ENCODE data around the gene DPH1.

The DPH1 gene

DNA sequence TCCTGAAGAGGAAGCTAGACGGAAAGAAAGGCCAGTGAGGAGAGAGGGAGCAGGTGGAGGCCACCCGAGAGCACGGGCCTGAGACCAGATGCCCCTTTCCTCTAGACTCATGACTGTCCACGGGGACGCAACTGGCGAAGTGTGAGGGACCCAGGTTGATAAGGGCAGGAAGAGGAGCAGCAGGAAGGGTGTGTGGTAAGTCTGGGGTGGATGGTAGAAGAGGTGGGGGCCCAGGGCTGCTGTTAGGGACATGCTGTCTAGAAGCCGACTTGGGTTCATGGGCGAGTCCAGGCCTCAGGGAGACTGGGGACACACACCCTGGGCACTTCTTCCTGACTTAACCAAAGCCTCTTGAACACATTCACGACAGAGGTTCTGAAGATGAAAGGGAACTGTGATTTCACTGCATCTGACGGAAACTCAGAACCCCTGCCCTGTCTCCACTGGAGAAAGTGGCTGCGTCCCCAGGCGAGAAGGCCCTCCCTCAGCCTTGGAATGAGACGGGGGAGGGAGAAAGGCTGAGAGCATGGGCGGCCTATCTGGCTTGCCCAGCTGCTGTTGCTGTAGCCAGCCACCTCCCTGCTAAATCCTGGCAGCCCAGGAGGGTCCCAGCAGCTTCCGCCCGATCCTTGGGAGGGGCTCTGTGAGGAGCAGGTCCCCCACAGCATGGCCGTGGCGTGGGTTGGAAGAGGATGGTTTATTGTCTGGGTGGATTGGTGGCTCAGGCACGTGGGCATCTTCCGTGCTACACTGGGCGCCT lies 30.9 kb downstream of the DPH1 start:
- DNase-seq (ENCODE audit: low read depth in 1 of 2, low spot score in 1 of 2), result no peak

DNA sequence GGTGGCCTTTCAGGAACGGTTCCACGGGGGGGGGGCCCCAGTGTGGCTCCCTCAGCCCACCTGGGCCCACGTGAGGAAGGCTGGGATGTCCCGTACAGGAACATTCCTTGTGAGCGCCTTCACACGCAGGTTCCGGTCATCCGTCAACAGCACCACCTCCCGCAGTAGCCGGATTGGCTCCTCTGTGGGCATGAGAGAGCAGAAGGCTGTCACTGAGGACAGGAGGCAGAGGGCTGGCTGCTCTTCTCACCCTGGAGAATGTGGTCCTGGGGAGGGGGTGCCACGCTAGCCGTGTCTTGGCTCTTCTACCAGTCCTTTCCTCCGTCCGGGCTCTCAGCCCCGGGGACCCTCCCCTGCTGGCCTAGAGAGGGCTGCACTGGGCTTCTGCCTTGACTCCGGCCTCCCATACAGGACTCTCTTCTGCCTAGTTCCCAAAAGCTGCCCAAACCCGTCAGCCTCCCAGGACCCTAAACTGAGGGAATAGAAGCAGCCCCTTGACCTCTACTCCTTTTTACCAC lies 31.5 kb downstream of the DPH1 start:
- DNase-seq (ENCODE audit: low read depth in 1 of 2, low spot score in 1 of 2), result no peak

DNA sequence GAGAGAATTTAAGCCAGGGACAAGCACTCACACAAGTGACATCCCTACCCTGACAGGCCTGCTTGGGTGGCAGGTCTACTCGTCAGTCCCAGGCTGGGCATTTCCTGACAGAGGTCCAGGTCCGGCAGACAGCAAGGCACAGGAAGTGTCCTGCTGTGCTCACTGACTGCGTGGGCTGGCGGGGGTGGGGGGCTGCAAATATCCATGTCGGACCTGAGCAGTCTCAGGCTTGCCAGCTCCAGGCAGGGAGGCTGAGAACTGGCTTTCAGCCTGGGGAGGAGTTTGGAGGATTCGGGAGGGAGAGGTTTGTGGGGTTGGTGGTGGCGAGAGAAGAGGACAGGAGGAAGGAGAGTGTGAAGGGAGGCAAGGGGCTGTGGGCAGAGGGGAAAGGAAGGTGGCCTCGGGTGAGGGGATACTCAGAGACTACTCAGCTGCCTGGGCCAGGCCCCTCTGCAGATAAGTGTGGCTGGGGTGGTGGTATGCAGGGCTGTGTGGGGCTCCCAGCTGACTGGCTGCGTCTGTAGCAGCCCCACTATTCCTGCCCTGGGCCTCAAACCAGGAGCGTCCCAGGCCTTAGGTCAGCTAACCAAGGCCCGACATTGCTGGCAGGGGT lies 32.7 kb downstream of the DPH1 start:
- DNase-seq (ENCODE audit: low read depth in 1 of 2, low spot score in 1 of 2), result no peak

DNA sequence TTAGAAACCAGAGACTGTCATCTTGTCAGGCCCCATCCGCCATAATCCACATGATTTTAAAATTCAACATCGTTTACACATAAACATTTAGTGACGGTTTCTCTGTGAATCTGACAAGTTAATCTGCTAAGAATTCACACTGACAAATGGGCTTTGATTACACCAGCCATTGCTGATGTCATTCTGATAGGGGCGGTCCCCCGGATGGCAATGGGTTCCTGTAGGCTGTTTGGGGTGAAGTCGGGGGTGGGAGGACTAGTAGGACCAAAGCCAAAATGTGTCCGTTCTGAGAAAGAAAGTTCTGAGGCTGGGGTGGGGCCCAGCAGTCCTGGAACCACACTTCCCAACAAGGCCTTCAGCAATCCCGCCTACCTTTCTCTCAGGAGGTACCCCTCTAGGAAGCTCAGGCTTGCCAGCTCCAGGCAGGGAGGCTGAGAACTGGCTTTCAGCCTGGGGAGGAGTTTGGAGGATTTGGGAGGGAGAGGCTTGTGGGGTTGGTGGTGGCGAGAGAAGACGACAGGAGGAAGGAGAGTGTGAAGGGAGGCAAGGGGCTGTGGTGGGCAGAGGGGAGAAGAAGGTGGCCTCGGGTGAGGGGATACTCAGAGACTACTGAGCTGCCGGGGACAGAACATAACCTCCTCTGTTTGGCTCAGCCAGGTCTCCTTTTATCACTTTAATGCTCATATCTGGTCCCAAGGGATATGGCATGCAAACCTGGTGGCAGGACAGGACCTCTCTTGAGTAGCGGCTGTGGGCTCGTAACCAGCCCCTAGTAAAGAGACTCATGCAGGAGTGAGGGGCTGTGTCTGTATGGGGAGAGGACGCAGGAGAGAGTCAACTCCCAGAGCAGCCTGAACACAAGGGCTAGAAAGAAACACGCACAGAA lies 33.6 kb downstream of the DPH1 start:
- DNase-seq (ENCODE audit: low read depth in 1 of 2, low spot score in 1 of 2), result no peak

DNA sequence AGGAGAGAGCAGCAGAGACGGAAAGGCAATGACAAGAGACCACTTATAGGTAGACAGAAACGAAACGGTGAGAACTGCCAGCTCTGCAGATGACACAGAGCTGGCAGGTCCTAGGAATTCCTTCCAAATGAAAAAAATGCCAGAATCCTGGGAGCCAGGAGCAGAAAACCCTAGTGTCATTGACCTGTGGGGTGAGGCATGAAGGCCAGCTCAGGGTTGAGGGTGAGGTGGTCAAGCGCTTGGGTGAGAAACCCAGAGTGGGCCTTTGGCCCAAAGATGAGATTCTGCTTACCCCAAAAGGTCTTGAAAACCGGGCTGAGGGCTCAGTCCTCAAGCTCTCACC lies 34.2 kb downstream of the DPH1 start:
- DNase-seq (ENCODE audit: low read depth in 1 of 2, low spot score in 1 of 2), result no peak

DNA sequence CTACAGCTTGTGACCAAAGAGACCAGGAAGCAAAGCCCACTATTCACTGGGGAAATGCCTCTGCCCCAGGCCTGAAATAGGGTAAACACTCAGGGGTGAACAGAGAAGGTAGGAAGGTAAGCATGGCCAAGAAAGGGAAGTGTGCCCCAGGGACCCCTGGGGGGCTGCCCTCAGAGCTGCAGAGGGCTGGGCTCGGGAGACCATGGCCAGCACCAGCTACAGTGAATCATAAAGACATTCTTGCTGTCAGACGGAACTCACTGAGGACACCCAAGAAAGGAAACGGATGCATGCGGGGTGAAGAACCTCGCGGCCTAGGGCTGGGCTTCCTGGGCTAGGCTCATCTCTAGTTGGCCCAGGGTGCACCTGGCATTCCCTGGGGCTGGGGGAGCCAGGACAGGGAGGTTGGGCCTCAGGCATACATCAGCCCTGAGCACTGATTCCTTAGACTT lies 34.6 kb downstream of the DPH1 start:
- no peak for DNase-seq (ENCODE audit: low read depth in 1 of 2, low spot score in 1 of 2)

DNA sequence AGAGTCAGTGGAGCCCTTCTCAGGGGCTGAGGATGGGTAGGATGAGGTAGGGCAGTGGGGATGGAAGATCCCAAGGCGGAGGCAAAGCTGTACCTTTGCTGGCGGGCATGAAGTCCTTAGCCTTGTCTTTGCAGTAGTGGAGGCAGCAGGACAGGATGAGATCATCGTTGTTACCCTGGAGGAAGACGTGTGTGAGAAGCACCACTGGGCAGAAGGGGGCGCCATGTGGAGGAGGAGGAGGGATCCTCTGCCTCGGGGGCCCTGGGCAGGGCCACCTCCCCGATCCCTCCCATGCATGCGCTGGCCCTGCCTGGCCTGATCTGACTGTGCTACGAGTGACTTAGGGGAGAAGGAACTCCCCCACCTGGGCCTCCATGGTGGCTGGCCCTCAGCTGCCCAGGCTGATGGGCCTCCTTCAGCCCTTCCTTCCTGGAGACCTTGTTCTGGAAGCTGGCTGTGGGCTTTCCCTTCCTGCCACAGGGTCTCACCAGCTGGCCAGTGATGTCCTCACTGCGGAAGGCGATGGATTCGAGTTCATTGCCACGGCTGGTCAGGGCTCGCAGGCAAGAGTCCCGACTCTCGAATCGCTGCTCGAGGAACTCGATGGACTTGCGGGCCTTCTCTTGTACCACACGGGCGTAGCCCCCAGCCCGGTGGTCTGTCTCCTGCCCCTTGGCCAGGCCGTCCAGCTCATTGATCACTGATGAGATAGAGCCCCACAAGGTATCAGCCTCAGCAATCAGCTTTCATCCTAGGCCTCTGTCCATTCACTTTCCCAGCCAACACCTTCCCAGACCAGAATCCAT lies 35.2 kb downstream of the DPH1 start:
- peak in 1 of 2 donors; percentile 47 for DNase-seq (ENCODE audit: low read depth in 1 of 2, low spot score in 1 of 2)

DNA sequence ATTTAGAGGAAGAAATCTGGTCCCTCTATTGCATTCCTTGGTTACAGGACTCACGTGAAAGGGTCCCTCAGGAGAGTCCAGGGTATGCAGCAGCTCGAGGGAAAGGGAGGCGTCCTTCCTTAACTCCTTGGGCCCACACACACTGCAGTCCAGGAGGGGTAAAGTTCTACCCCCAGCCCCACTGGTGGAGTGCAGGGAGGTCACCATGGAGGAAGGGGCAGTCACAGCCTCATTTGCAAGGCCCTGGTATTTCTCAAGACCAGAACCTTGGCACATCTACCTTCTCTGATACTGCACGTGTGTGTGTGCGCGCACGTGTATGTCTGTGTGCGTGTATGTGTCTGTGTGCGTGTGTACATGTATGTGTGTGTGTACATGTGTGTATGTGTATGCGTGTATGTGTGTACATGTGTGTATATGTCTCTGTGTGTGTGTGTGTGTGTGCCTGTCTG lies 36.0 kb downstream of the DPH1 start:
- no peak for DNase-seq (ENCODE audit: low read depth in 1 of 2, low spot score in 1 of 2)

DNA sequence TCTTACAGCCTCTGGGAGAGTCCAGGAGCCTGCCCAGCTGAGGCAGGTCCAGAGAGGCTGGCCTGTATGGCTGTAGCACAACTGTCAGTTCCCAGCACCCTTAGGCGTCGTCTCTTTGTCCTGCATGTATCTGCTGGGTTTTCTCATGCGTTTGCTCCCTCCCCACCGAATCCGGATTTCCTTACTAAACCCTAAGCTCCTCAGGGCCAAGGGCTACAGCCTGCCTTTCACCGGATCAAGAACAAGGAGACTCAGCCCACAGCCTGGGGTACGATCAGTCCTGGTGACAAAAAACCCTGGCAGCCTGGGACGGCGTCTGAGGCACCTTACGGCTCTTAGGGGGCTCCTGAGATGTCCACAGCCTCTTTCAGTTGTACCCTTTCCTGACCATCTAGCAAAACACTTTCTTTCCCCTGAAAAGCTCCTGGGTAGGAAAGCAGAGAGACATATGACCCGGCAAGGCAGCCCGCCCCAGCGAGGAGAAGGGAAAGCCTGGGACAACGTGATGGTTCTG lies 37.2 kb downstream of the DPH1 start:
- DNase-seq (ENCODE audit: low read depth in 1 of 2, low spot score in 1 of 2), result no peak

DNA sequence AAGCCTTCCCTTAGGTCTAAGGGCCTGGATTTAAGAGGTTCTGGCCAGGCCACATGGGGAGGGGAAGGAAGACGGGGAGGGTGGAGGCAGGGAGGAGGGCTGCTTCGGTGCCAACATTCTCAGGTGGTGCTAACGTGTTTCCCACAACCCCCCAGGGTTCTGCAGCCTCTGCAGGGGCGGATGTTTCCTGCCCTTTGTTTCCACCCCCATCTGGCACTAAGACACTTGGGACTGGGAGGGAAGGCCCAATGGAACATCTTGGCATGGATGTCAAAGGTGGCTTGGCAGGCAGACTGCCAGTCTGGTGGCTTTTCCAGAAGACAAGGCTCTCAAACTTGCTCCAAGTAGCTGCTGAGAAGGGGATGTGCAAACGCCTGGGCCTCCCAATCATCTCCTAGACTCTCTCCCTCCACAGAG lies 37.7 kb downstream of the DPH1 start:
- DNase-seq (ENCODE audit: low read depth in 1 of 2, low spot score in 1 of 2), result no peak

DNA sequence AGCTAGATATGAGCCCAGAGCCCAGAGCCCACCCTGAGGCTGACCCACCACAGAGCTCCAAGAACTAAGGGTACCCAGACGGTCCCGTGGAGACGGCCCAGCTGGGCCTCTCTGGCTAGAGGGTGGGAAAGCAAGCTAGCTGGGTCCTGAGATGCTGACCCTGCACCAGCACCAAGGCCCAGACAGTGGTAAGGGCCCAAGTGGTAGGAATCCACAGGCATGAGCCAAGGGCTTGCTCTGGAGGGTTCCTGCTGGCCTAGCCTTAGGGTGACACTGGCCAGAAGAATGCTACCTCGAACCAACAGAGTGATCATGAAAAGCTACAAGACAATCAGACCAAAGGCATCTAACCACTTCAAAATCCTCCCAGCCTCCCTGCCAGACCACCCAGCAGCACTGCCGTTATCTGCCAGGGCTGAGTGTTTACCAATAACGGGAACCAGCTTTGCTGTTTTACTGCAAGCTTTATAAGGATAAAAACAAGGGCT lies 38.1 kb downstream of the DPH1 start:
- no peak for DNase-seq (ENCODE audit: low read depth in 1 of 2, low spot score in 1 of 2)

DNA sequence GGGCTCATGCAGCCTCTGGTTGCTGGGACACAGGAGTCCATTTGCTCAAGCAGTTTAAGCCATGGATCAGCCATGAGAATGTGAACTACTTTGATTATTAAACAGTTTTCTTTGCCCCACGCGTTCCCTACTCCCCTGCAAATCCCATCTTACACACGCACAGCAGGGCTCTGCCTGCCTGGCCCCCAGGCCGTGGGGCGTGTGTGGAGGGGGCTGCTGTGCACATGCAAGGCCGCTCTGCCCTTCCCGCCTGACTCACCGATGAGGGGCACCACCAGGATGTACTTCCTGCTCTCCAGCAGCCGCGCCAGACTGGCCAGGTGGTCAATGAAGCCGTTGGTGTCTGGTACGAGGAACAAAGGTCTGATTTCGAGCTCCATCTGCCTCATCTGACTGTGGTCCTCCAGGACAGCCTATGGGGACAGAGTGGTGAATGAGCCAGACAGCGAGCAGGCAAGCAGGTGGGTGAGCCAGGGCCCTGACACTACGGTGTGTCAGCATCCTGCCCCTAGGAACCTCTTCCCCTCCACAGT lies 38.6 kb downstream of the DPH1 start:
- no peak for DNase-seq (ENCODE audit: low read depth in 1 of 2, low spot score in 1 of 2)

DNA sequence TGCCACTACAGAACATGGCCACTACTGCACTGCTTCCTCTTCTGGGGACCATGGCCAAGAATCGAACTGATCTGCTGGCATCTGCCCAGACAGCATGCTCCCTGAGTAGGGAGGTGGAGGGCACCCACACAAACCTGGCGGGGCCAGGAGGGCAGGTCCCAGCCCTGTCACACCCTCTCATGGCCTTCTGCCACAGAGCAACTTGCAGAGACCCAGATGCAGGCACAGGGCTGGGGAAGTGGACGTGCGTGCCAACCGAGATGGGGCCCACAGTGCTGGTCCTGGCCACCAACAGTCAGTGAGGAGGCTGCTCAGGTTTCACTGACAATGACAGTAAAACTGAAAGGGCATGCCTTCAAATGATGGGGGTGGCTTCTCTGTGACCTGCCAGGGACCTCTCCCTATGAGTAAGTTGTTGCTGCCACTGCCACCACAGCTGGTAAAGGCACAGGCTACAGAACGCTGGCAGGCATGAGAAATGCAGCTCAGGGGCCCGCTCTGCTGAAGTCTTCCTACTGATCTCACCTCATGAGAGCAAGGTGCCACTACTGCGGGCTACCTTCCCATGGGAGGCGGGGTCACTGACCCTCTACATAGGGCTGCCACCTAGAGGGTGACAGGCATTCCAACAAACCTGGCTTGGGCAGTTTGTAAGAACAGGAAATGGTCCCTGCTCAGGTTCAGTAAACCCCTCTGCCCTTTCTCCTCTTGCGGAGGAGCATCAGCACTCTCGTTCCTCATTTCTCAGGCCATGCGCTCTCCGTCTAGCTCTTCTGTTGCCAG lies 40.5 kb downstream of the DPH1 start:
- DNase-seq (ENCODE audit: low read depth in 1 of 2, low spot score in 1 of 2), result peak in 1 of 2 donors; percentile 49

DNA sequence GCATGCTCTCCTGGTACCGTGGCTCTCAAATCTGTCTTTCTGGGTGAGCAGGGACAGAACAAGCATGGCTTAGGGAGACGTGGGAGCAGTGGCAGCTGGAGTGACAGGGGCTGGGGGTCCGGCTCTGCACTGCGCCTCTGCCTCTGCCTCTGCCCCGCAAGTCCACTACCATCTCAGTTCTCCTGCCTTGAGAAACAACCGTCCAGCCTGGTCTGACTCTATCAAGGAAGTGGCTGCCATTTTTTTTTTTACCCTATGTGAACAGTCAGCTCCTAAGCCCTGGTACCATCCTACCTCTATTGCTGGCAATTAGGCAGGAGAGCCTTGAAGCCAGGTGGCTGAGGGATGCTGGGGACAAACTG lies 41.1 kb downstream of the DPH1 start:
- DNase-seq (ENCODE audit: low read depth in 1 of 2, low spot score in 1 of 2), result no peak

DNA sequence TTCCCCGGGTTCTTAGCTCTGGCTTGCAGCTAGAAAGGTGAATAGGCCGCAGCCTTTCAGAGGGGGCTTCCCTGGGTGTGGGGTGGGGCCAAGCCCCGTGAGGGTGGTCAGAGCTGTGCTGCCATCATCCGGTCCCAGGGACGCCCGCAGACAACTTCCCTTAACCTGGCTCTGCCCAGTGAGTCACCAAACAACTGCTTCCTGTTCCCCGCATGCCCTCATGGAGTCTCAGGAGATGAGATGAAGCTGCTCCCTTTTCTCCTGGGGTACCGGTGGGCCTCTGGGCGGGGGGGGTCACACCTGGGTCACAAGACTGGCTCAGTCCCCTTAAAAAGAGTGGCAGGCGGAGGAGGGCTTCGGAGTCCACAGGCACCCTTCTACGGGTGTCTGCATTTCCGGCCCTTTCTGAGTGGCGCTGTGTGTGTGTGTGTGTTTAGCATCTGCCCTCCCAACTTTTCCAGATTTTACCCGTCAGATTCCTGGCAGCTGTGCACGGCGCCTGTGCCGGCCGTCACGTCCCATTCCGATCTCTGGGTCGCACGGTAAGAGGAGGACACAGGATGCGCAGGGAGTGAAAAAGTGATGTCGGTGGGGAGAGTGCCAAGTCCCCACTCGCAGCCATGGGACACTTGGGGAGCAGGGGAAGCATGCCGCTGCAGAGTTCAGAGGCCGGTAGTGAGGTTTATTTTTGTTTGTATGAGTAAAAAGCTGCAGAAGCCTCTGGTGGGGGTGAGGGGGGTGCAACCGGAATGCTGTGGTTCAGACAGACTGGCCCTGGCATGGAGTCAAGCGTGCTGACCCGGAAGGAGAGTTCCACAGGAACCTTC lies 41.7 kb downstream of the DPH1 start:
- no peak for DNase-seq (ENCODE audit: low read depth in 1 of 2, low spot score in 1 of 2)

DNA sequence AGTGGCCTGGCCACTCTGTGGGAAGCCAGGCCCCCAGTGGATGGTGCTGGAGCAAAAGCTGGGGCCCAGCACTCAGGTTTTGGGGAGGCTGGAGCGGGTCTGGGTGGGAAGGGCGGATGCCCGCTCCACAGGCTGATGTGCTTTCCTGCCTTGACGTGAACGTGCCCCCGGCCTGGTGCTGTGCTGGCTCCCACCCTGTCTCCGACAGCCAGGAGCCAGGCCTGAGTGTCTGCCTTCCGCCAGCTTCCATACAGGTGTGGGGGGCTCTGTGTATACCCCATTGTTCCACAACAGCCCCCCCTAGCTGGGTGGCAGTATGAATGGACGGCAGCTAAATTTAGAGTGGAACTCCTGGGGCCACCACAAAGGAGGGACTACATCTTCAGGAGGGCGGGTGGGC lies 45.0 kb downstream of the DPH1 start:
- no peak for DNase-seq (ENCODE audit: low read depth in 1 of 2, low spot score in 1 of 2)

DNA sequence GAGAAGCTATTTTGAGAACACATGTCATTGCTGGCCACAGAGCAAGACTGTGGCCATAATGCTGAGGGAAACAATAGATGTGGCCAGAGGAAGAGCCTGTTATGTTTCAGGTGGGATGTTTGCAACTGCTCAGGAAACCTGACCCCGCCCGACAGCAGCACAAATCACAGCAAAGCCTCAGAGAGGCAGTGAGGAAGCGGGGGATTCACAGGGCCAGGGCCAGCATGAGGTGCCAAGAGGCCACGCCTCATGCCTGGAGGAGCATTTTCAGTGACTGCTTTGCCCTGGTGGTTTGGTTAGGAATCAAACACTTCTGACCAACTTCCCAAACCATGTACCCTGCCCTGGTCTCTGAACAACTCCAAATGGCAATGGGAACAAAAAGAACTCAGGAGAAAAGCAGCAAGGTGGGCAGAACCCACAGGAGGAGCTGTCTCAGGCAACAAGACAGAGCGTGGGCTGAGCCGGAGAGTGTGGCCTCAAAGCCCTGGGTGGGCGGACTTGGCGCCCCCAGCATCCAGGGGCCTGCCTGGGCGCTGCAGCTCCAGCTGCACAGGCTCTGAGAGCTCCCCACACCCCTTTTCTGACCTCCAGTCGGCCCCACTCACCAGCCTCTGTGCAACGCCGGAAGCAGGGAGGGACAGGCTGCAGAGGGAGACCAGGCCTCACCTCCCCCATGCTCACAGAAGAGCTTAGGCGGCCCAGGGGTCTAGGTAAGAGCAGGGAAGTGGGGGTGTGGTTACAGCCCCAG lies 45.6 kb downstream of the DPH1 start:
- DNase-seq (ENCODE audit: low read depth in 1 of 2, low spot score in 1 of 2), result no peak
